ENCODE data around the gene TMEM62.

DNA sequence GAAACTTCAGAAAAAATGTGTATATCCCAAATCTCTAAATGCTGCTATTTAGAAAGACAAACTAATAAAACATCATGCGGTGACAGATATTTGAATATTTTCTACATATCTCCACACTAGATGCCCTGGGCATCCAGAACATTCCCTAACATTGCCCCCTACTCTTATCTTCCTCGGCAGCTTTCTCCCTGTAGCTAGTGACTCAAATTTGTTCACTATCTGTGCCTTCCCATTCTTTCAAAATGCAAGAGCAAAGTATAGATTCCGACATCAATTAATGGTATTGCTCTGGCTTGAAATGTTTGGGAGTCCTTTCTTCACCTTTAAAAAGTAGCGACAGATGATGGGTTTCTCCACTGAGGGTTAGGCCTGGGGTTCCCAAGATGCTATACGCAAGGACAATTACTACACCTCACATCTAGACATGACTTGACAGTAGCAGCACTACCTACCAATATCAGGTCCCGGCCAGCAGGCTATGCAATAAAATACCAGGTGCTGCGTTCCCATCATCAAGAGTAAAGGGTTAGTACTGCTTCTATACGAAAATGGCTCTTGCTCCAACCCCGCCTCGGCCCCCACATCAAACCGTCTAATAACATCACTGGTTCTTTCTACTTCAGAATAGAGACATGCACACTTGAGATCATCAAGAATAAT, 28.2 kb upstream of the TMEM62 start:
- TF ChIP-seq POLR2A (IDR thresholded peaks at IDR 0.05): no peak
- TF ChIP-seq, protein P1, sequence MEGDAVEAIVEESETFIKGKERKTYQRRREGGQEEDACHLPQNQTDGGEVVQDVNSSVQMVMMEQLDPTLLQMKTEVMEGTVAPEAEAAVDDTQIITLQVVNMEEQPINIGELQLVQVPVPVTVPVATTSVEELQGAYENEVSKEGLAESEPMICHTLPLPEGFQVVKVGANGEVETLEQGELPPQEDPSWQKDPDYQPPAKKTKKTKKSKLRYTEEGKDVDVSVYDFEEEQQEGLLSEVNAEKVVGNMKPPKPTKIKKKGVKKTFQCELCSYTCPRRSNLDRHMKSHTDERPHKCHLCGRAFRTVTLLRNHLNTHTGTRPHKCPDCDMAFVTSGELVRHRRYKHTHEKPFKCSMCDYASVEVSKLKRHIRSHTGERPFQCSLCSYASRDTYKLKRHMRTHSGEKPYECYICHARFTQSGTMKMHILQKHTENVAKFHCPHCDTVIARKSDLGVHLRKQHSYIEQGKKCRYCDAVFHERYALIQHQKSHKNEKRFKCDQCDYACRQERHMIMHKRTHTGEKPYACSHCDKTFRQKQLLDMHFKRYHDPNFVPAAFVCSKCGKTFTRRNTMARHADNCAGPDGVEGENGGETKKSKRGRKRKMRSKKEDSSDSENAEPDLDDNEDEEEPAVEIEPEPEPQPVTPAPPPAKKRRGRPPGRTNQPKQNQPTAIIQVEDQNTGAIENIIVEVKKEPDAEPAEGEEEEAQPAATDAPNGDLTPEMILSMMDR (IDR thresholded peaks at IDR 0.05): no peak
- TF ChIP-seq EP300 (IDR thresholded peaks at IDR 0.05): no peak
- no peak for TF ChIP-seq POLR2AphosphoS5 (IDR thresholded peaks at IDR 0.05)
